Fibroblast of villous mesenchyme (primary cell): ENCODE data around the gene PSMB4. TPM values are rescaled to one million over a fixed set of nuclear protein-coding genes. Genes with fewer than 3 reads are reported as not detected.

Experiments
- DNase-seq: peaks from one replicate; pipeline ENCODE4 v3.0.0-alpha.2; 2010; ENCODE audit warnings: low read depth
- H3K4me3 ChIP-seq: 2 replicates; pipeline ENCODE4 v1.5.1; 2011; ENCODE audit warnings: low read depth, mild to moderate bottlenecking, low read length
- total RNA-seq: library from RNA; depleted of rRNA; stranded (reverse); fragments of >200 nt; gene quantifications from 2 replicates; pipeline ENCODE4 v1.2.3, GENCODE V29; 2012
- TF ChIP-seq, protein P1 (sequence below): IDR thresholded peaks from 2 replicates; pipeline ENCODE4 v1.5.1; 2012; ENCODE audit warnings: low read depth, mild to moderate bottlenecking, low read length; ENCODE audit not compliant: insufficient read depth

The PSMB4 gene
- total RNA-seq, 1 donor: 427 TPM

DNA sequence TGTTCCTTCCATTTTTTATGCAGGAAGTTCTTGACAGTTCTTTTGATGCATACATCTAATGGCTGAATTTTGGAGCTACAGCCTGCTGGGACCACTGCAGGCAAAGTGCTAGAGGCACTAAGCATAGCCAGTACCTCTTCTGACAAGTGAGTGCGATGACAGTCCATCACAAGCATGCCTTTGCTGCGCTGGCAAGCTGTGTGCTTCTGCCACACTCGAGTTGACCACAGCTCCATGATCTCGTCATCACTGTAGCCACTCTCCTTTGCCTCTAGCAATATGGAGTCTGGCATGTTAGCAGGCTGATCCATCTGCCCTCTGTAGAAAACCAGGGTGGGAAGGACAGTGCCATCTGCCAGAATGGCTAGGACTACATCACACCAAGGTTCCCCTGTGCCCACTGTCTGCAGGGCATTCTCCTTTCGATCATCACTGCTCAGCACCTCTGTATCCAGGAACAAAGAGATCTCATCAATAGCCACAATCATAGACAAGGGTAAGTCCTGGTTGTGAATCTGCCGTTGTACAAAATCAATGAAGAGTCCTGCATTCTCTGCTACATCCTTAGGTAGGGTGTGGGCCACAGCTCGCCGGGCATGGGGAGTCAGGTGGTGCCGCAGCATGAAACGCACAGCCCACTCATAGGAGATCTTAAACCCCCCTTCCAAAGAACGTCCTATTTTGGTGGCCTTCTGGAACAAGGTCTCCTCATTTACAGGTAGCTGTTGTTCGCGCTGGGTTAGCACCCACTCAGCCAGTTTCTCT, 6.0 kb downstream of the PSMB4 start:
- no peak for DNase-seq
- no peak overlapping the region for H3K4me3 ChIP-seq
- TF ChIP-seq, protein P1, sequence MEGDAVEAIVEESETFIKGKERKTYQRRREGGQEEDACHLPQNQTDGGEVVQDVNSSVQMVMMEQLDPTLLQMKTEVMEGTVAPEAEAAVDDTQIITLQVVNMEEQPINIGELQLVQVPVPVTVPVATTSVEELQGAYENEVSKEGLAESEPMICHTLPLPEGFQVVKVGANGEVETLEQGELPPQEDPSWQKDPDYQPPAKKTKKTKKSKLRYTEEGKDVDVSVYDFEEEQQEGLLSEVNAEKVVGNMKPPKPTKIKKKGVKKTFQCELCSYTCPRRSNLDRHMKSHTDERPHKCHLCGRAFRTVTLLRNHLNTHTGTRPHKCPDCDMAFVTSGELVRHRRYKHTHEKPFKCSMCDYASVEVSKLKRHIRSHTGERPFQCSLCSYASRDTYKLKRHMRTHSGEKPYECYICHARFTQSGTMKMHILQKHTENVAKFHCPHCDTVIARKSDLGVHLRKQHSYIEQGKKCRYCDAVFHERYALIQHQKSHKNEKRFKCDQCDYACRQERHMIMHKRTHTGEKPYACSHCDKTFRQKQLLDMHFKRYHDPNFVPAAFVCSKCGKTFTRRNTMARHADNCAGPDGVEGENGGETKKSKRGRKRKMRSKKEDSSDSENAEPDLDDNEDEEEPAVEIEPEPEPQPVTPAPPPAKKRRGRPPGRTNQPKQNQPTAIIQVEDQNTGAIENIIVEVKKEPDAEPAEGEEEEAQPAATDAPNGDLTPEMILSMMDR: no peak

DNA sequence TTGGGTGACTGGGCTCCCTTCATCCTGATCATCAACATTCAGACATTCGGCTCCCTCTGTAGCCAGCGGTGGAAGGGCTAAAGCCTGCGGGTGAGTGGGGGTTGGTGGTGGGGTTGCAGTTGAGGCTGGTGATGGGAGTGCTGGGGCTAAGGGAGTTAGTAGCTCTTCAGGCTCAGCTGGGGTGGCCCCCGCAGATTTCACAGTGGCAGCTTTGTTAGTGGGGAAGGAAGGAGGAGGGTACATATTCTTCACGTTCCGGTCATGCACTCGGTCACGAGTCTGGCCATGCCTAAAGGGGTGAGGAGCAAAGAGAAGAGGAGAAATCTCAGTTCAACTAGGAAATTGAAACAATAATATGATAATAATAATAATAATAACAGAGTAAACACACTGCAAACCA, 6.8 kb downstream of the PSMB4 start:
- H3K4me3 ChIP-seq: no peak overlapping the region

DNA sequence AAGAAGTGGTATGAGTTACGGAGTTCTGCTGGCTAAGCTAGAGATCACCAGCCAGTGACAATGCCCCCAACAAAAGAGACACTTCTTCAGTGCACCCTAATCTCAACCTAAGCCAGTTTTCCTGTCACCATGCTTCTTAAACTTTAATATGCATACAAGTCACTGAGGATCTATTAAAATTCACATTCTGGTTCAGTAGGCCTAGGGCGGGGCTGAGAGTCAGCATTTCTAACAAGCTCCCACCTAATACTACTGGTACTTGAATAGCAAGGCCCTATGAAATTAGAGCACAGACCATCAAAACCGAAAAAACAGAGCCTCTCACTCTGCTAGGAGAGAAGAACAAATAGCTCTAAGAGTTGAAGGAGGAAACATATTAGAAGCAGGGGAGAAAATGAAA, 7.9 kb downstream of the PSMB4 start:
- TF ChIP-seq, protein P1: no peak
- no peak for DNase-seq
- no peak overlapping the region for H3K4me3 ChIP-seq

More for the DNA sequence above, 6.8 kb downstream of the PSMB4 start:
- no peak for DNase-seq
- TF ChIP-seq, protein P1: no peak

DNA sequence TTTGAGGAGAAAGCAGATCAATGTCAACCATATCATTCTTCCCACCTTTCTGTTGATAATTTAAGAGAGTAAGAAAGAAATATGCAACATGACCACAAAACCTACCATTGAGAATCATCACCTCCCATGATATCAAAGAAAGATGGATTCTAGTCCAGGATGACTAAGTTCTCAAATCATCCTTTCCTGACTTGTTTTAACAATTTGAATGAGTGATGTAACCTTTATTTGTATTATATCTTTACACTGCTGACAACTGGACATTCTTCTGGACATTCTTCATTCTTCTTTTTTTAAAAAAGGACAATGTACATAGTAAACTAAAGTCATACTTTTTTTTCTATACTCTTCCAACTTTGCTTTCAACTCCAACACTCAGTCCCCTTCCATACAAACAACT, 9.5 kb downstream of the PSMB4 start:
- no peak overlapping the region for H3K4me3 ChIP-seq
- TF ChIP-seq, protein P1: no peak
- DNase-seq: no peak

DNA sequence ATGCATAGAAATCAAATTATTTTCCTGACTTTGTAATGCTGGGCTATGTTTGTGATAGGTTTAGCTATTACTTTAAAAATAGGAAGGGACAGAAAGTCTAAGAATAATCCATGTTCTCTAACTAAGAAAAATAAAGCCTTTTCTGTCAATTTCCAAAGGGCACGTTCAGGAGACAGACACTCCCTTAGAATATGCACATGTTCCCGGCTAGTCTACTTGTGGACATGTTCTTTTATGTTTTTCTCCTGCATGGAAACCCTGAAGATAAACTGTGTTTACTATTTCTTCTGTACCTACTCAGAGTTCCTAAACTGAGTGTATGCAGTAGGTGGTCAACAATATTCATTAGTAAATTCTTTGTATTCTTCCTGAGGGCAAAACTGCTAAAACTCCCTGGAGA, 12.5 kb downstream of the PSMB4 start:
- TF ChIP-seq, protein P1: no peak
- H3K4me3 ChIP-seq: no peak overlapping the region
- no peak for DNase-seq

DNA sequence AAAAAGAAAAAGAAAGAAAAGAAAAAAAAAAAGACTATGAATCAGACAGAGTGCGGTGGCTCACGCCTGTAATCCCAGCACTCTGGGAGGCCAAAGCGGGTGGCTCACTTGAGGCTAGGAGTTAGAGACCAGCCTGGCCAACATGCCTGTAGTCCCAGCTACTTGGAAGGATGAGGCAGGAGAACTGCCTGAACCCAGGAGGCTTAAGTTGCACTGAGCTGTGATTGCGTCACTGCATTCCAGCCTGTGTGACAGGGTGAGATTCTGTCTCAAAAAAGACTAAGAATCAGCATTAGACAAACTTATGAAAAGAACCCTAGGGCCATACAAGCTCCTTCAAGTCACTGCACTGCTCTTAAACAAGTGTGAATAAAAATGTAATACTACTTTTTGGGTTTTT, 16.9 kb downstream of the PSMB4 start:
- TF ChIP-seq, protein P1: no peak

DNA sequence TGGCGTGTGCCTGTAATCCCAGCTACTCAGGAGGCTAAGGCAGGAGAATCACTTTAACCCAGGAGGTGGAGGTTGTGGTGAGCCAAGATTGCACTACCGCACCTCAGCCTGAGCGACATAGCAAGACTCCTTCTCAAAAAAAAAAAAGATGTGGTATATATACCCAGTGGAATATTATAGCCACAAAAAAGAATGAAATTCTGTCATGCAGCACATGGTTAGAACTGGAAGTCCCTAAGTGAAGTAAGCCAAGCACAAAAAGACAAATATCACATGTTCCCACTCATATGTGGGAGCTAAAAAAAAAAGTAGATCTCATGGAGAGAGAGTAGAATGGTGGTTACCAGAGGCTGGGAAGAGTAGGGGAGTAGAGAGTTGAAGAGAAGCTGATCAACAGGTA, 18.7 kb downstream of the PSMB4 start:
- no peak for DNase-seq
- no peak overlapping the region for H3K4me3 ChIP-seq
- TF ChIP-seq, protein P1: no peak

More for the DNA sequence above, 16.9 kb downstream of the PSMB4 start:
- H3K4me3 ChIP-seq: no peak overlapping the region
- DNase-seq: peak; percentile 87
